ENCODE data around the gene PPIL1.

GRCh38 chr6:36830577-36830976, 44.0 kb downstream of the PPIL1 start:
- TF ChIP-seq POLR2A (IDR thresholded peaks at IDR 0.05), result no peak
- TF ChIP-seq POLR2AphosphoS5 (IDR thresholded peaks at IDR 0.05), result no peak
